ENCODE results near the gene SGMS1. TPM values are rescaled to one million over a fixed set of nuclear protein-coding genes. Genes with fewer than 3 reads are reported as not detected.
"Not testable (repeated sequence)": the region's sequence is repeated elsewhere in the genome, so short reads cannot be mapped to it uniquely, and the experiment has no call there.

The SGMS1 gene
- total RNA-seq, 1 experiment from 2014 or later, result 20.4 TPM

- H4K91ac ChIP-seq (ENCODE audit: insufficient read length, low read depth, low read length); H3K27ac Mint-ChIP-seq; H2AK5ac ChIP-seq (ENCODE audit: insufficient read length, low read length); H3K9me3 ChIP-seq (ENCODE audit: control insufficient read depth, low read depth, low read length); H3K23ac ChIP-seq (ENCODE audit: insufficient read length, low read depth, low read length); DNase-seq; H2BK20ac ChIP-seq (ENCODE audit: low read depth, low read length, poor library complexity, severe bottlenecking); H4K20me1 ChIP-seq (ENCODE audit: control insufficient read depth, insufficient read depth, insufficient read length); H2BK15ac ChIP-seq (ENCODE audit: low read depth, low read length); H3K4me2 ChIP-seq (ENCODE audit: insufficient read depth, insufficient read length, low read length); H3K27me3 ChIP-seq (ENCODE audit: insufficient read depth, low read length); H3K18ac ChIP-seq (ENCODE audit: insufficient read length, low read depth, low read length); H4K5ac ChIP-seq (ENCODE audit: insufficient read length, low read depth, low read length); H2AFZ ChIP-seq (ENCODE audit: low read length); H3K36me3 Mint-ChIP-seq (ENCODE audit: insufficient read depth in 1 of 3, low read depth in 3 of 3); H3K27me3 Mint-ChIP-seq (ENCODE audit: low read depth); H3K4ac ChIP-seq (ENCODE audit: low read depth, low read length); H3K9ac ChIP-seq (ENCODE audit: extremely low read depth, insufficient read length, low read length); H3K4me1 ChIP-seq (ENCODE audit: insufficient read depth, low read length); H2BK120ac ChIP-seq (ENCODE audit: low read depth, low read length, poor library complexity, severe bottlenecking); H4K8ac ChIP-seq (replicated peaks; ENCODE audit: insufficient read length, low read depth, low read length); H3K4me3 Mint-ChIP-seq; H3K14ac ChIP-seq (ENCODE audit: insufficient read depth, low read length); H2BK5ac ChIP-seq (ENCODE audit: insufficient read length, low read length); H3K23me2 ChIP-seq (ENCODE audit: insufficient read length, low read depth, low read length, poor library complexity, severe bottlenecking); H3K56ac ChIP-seq (ENCODE audit: insufficient read length, low read depth, low read length); H3K79me2 ChIP-seq (ENCODE audit: insufficient read depth, low read length); H3T11ph ChIP-seq (ENCODE audit: low read length); H3K27ac ChIP-seq (ENCODE audit: insufficient read length, low read depth, low read length); H3K9me3 Mint-ChIP-seq; H3K79me1 ChIP-seq (ENCODE audit: insufficient read depth, low read depth, low read length, poor library complexity, severe bottlenecking); H2BK12ac ChIP-seq (ENCODE audit: insufficient read length, low read depth, low read length): not testable (repeated sequence)
- H3K4me1 Mint-ChIP-seq, result peaks cover 23 to 24% of the 10 kb centered on the region in 2 experiments
- WGBS (ENCODE audit: extremely low coverage, insufficient read length, low lambda C conversion rate), result no CpG with 5 or more reads among the region's 2 CpGs
Observed at GRCh38 chr10:50671645-50672044, 47.9 kb upstream of the SGMS1 start.

- not testable (repeated sequence) for H2BK120ac ChIP-seq (ENCODE audit: low read depth, low read length, poor library complexity, severe bottlenecking); H3K4ac ChIP-seq (ENCODE audit: low read depth, low read length); DNase-seq; H2BK20ac ChIP-seq (ENCODE audit: low read depth, low read length, poor library complexity, severe bottlenecking); H3K27ac Mint-ChIP-seq; H4K91ac ChIP-seq (ENCODE audit: insufficient read length, low read depth, low read length); H3K79me2 ChIP-seq (ENCODE audit: insufficient read depth, low read length); H2BK12ac ChIP-seq (ENCODE audit: insufficient read length, low read depth, low read length); H4K8ac ChIP-seq (replicated peaks; ENCODE audit: insufficient read length, low read depth, low read length); H3K23me2 ChIP-seq (ENCODE audit: insufficient read length, low read depth, low read length, poor library complexity, severe bottlenecking); H3K56ac ChIP-seq (ENCODE audit: insufficient read length, low read depth, low read length); H3K9ac ChIP-seq (ENCODE audit: extremely low read depth, insufficient read length, low read length); H2BK15ac ChIP-seq (ENCODE audit: low read depth, low read length); H4K20me1 ChIP-seq (ENCODE audit: control insufficient read depth, insufficient read depth, insufficient read length); H4K5ac ChIP-seq (ENCODE audit: insufficient read length, low read depth, low read length); H3K4me3 Mint-ChIP-seq; H3K18ac ChIP-seq (ENCODE audit: insufficient read length, low read depth, low read length); H2BK5ac ChIP-seq (ENCODE audit: insufficient read length, low read length); H3K27me3 Mint-ChIP-seq (ENCODE audit: low read depth); H3K9me3 Mint-ChIP-seq; H3K4me2 ChIP-seq (ENCODE audit: insufficient read depth, insufficient read length, low read length); H3K79me1 ChIP-seq (ENCODE audit: insufficient read depth, low read depth, low read length, poor library complexity, severe bottlenecking); H2AK5ac ChIP-seq (ENCODE audit: insufficient read length, low read length); H3K23ac ChIP-seq (ENCODE audit: insufficient read length, low read depth, low read length); H3K27me3 ChIP-seq (ENCODE audit: insufficient read depth, low read length); H2AFZ ChIP-seq (ENCODE audit: low read length); H3K4me1 ChIP-seq (ENCODE audit: insufficient read depth, low read length); H3K9me3 ChIP-seq (ENCODE audit: control insufficient read depth, low read depth, low read length); H3K36me3 Mint-ChIP-seq (ENCODE audit: insufficient read depth in 1 of 3, low read depth in 3 of 3); H3K27ac ChIP-seq (ENCODE audit: insufficient read length, low read depth, low read length); H3K14ac ChIP-seq (ENCODE audit: insufficient read depth, low read length); H3T11ph ChIP-seq (ENCODE audit: low read length)
- peaks cover 23 to 24% of the 10 kb centered on the region in 2 experiments for H3K4me1 Mint-ChIP-seq
- WGBS (ENCODE audit: extremely low coverage, insufficient read length, low lambda C conversion rate), result no CpG with 5 or more reads among the region's 6 CpGs
Observed at GRCh38 chr10:50669957-50670356, 46.2 kb upstream of the SGMS1 start.
